Rectal smooth muscle tissue (tissue), 1 donor: ENCODE measurements around the gene SCFD1.

Experiments
- H3K27ac ChIP-seq: one replicate; pipeline ENCODE4 v1.7.0; 2013; ENCODE audit warnings: low read depth, low read length, inconsistent platforms
- H3K27me3 ChIP-seq: one replicate; pipeline ENCODE4 v1.7.0; 2013; ENCODE audit warnings: low read length; ENCODE audit not compliant: control insufficient read depth, insufficient read depth
- H3K36me3 ChIP-seq: one replicate; pipeline ENCODE4 v1.7.0; 2013; ENCODE audit warnings: low read length; ENCODE audit not compliant: control insufficient read depth, insufficient read depth
- H3K4me1 ChIP-seq: one replicate; pipeline ENCODE4 v1.7.0; 2013; ENCODE audit warnings: low read length; ENCODE audit not compliant: control insufficient read depth, insufficient read depth
- H3K4me3 ChIP-seq: one replicate; pipeline ENCODE4 v1.7.0; 2013; ENCODE audit warnings: low read length
- H3K9ac ChIP-seq: one replicate; pipeline ENCODE4 v1.7.0; 2013; ENCODE audit warnings: low read length

SCFD1 gene

DNA sequence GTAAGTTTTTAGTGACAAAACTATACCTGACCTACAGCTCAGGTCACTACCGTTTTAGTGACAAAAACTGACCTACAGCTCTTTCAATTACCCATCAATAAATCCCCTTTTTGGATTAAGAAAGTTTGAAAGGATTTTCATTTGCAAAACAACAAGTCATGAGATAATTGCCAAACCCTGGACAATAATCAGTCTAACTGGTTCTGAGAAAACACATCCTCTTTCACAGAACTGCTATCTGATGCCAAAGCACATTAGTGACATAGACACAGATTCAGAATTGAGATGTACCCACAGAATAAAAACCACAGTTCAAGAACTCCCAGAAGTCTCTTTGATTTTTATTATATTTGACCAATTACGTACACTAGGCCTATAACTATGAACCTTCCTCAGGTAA is 126.2 kb downstream of the SCFD1 start:
- no peaks in the 10 kb centered on the region for H3K36me3 ChIP-seq

DNA sequence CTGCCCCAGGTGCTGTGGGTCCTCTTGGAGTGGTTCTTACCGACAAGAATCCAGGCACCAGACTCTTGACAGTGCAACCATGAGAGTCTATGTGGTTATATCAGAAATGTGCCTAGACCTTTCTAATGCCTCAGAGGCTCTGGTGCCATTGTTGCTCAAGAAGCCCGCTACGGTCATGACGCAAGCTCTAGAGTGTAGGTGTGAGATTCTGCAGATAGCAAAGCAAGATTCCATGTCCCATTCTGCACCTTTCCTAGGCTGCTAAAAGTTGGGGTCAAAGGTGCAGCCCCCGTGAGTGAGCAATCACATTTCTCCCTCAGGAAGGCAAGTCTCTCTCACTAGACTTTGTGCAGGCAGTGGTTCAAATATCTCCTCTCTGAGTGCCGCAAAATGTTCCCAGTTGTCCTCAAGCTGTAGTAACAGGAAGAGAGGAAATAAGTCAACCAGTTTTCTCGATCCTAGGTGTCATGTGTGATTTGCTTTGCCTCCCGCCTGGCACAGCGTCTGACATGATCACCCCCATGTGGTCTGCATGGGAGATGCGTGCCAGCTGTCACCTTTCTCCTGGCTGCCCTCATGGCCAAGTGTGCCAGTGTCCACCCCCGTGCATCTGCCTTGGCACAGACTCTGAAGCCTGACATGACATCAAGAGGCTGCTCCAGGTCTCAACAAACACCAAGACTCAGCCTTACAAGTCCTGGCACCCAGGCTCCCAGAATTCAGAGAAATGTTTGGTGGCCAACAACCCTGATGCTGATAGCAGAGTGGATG is 129.7 kb downstream of the SCFD1 start:
- Histone ChIP-seq H3K9ac (no peak overlapping the region), H3K4me3 (no peak overlapping the region), H3K36me3 (no peaks in the 10 kb centered on the region), H3K27ac (no peak overlapping the region), H3K27me3 (no peaks in the 10 kb centered on the region), H3K4me1 (no peaks in the 10 kb centered on the region)

More for the DNA sequence above, 126.2 kb downstream of the SCFD1 start:
- H3K27me3 ChIP-seq, result no peaks in the 10 kb centered on the region
- H3K27ac ChIP-seq, result no peak overlapping the region
- H3K4me3 ChIP-seq, result no peak overlapping the region
- H3K9ac ChIP-seq, result no peak overlapping the region
- no peaks in the 10 kb centered on the region for H3K4me1 ChIP-seq

DNA sequence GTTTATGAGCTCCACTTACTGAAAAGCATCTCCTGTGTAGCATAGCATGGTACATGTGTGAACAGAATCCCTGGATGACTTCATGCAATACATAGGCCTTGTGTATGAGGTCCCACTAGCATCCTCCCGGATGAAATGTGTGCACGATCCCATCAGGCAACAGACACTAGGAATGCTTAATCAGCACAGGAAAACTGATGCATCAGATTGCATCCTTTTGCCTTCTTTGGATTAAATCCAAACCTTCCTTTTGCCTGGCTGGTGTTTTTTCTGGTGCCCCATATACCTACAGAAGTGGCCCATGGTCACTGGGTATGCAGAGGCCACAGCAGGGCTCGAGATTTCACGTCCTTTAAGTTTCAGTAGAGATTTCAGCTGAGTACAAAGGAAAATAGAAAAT is 131.3 kb downstream of the SCFD1 start:
- no peak overlapping the region for H3K27ac ChIP-seq
- H3K4me1 ChIP-seq, result no peaks in the 10 kb centered on the region
- no peak overlapping the region for H3K9ac ChIP-seq
- no peak overlapping the region for H3K4me3 ChIP-seq
- H3K27me3 ChIP-seq, result no peaks in the 10 kb centered on the region
- H3K36me3 ChIP-seq, result no peaks in the 10 kb centered on the region

DNA sequence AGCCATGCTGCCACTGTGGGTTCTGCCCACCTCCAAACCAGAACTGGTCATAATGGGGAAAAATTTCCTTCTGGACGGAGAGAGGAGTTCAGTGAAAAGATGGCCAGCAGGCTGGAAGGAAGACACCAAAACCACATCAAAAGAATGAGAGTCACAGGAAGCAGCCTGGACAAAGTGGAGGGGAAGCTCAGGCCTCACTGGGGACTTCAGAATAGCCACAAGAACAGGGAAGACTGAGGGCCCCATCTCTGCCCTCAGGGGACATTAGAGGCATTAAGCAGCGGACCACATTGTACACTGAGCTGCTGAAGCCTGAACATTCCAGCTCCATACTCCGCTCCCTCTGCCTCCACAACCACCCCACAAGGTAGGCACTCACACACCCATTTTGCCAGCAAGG is 132.7 kb downstream of the SCFD1 start:
- H3K27me3 ChIP-seq, result no peaks in the 10 kb centered on the region
- H3K36me3 ChIP-seq, result no peaks in the 10 kb centered on the region
- H3K27ac ChIP-seq, result no peak overlapping the region
- H3K9ac ChIP-seq, result no peak overlapping the region
- no peak overlapping the region for H3K4me3 ChIP-seq
- no peaks in the 10 kb centered on the region for H3K4me1 ChIP-seq

DNA sequence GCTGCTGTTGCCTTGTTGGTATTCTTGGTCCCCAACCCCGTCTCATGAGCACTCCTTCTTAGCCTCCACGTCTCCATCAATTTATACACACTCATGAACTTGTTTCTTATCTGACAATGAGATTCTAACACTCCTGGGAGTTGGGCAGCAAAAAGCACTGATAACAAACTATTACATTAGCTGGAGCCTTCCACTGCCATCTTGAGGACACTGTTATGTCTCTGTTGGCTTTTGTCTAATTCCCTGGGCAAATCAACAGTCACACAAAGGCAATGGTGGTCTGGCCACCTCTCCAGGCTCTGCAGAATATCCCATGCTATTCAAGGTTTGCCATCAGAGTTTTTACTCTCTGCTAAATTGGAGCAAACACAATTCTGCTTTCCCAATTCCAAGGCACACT is 134.5 kb downstream of the SCFD1 start:
- Histone ChIP-seq H3K9ac (no peak overlapping the region), H3K36me3 (no peaks in the 10 kb centered on the region), H3K4me3 (no peak overlapping the region), H3K4me1 (no peaks in the 10 kb centered on the region), H3K27me3 (no peaks in the 10 kb centered on the region), H3K27ac (no peak overlapping the region)

DNA sequence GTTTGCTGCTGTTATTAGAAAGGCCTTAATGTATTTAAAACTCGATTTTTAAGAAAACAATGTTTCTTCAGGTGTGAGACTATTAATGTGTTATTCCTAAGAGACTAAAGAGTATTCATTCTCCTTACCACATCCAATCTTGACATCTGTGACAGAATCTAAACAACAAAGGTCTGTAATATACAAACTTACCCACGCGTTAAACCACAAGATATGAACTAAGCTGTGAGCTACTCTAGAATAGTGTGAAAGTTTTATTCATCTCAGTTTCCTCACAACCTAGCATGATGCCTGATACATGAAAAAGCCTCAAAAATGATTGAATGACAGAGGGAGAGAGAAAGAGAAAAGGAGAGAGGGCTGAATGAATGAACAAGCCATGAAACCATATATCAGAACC is 135.0 kb downstream of the SCFD1 start:
- Histone ChIP-seq H3K27me3 (no peaks in the 10 kb centered on the region), H3K36me3 (no peaks in the 10 kb centered on the region), H3K4me3 (no peak overlapping the region), H3K4me1 (no peaks in the 10 kb centered on the region), H3K27ac (no peak overlapping the region), H3K9ac (no peak overlapping the region)

DNA sequence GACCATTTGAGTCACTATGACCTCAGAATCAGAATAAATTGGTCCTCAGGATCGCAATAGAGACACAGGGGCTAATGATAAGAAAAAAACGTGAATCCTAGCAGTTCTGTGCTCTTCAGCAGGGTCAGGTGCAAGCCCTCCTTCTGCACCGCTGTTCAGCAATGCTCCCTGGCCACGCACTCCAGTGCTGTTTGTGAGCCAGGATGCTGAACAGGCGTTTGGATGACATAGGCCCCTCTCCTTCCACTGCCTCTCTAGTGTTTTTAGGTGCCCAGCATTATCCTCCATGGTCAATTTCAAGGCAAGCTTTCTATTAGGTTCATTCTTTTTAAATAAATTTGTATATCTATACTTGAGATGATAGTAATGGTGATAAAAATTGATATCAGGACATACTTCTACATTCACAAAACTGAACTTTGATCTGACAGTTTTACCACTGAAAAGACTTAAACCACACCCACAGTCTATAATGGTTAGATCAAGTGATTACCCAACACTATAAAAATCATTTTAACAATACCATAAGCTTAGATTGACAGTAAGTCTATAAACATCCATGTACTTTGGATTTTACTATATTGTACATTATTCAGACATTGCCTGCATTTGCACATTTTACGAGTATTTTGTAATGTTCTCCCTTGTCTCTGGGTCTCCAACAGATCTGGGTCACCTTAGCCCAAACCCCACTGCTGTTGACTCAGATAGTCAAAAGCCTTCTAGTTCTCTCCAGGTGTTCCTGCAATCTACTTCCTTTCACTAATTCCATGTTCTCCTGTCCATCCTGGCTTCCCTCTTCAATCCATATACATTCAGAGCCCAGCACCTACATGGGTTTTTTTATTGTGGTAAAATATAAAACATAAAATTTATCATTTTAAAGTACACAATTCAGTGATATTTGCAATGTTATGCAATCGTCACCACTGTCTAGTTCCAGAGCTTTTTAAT is 137.3 kb downstream of the SCFD1 start:
- no peaks in the 10 kb centered on the region for H3K27me3 ChIP-seq
- H3K27ac ChIP-seq, result no peak overlapping the region
- no peaks in the 10 kb centered on the region for H3K36me3 ChIP-seq
- H3K4me1 ChIP-seq, result no peaks in the 10 kb centered on the region
- H3K9ac ChIP-seq, result no peak overlapping the region
- no peak overlapping the region for H3K4me3 ChIP-seq

DNA sequence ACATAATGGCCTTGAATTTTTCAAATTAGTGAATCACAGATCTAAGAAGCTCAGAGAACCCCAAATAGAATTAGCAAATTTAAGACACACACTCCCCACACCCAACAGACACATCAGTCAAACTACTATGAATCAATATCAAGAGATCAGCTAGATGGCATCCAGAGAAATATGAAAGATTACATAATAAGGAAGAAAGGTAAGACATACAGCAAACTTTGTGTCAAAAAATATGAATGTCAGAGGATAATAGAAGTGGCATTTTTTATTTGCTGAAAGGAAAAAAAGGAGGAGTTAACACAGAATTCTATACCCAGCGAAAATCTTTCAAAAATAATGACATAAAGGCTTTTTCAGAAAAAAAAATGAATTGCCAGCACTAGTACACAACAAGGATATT is 141.8 kb downstream of the SCFD1 start:
- Histone ChIP-seq H3K9ac (no peak overlapping the region), H3K4me1 (no peaks in the 10 kb centered on the region), H3K4me3 (no peak overlapping the region), H3K27ac (no peak overlapping the region), H3K27me3 (no peaks in the 10 kb centered on the region), H3K36me3 (no peaks in the 10 kb centered on the region)

DNA sequence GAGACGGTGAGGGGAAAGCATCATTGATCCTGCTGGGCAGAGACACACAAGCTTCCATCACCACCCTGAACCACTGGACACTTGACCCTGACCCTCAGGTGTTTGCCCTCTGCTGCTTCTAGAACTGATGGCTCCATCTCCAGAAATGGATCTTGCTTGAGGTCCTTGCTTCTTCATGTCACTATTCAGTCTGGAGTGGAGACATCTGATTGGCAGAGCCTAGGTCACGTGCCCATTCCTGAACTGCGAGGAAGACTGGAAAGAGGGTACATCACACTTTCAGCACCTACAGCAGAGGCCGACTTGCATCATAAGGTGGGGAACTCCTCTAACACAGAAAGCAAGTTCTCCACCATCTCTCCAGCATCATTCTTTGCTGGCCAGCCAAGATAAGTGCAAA is 145.5 kb downstream of the SCFD1 start:
- Histone ChIP-seq H3K27me3 (no peaks in the 10 kb centered on the region), H3K27ac (no peak overlapping the region), H3K4me1 (no peaks in the 10 kb centered on the region)

DNA sequence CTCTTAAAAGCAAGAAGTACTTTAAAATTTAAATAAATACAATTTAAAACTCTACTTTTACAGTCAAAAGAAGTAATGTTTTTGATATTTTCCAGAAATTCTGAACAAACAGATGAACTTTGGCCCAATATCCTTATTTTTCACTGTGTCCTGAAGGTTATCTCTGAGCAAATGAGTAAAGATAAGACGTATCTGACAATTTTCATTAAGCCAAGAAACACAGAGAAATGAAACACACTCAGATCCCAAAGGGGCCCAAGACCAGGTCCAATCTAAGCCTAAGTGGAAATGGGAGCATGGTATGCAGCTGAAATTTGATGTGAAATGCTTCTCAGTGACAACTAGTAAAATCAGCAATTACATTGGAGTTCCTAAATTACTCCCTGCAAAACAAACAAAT is 146.7 kb downstream of the SCFD1 start:
- Histone ChIP-seq H3K9ac (no peak overlapping the region), H3K27me3 (no peaks in the 10 kb centered on the region), H3K4me1 (no peaks in the 10 kb centered on the region), H3K27ac (no peak overlapping the region), H3K4me3 (no peak overlapping the region), H3K36me3 (no peaks in the 10 kb centered on the region)

More for the DNA sequence above, 145.5 kb downstream of the SCFD1 start:
- no peaks in the 10 kb centered on the region for H3K36me3 ChIP-seq
- no peak overlapping the region for H3K9ac ChIP-seq
- no peak overlapping the region for H3K4me3 ChIP-seq

DNA sequence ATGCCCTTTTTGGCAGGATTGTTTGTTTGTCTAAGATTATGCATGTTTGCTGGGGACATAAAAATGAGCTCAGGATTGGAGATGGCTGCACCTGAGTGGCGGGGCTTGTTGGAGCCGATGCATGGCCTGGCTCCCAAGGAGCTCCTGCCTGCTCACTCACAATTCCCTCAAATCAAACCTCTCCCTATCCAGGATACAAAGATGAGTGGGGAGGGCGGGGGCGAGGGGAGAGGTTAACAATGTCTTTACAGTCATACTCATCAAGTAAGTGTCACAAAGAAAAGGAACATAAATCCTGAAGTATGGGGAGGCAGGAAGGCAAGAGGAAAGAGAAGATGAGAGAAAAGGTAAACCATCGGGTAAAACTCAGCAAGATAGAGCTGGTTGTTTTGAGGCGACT is 148.3 kb downstream of the SCFD1 start:
- Histone ChIP-seq H3K27ac (no peak overlapping the region), H3K4me1 (no peaks in the 10 kb centered on the region), H3K4me3 (no peak overlapping the region), H3K36me3 (no peaks in the 10 kb centered on the region), H3K9ac (no peak overlapping the region), H3K27me3 (no peaks in the 10 kb centered on the region)

DNA sequence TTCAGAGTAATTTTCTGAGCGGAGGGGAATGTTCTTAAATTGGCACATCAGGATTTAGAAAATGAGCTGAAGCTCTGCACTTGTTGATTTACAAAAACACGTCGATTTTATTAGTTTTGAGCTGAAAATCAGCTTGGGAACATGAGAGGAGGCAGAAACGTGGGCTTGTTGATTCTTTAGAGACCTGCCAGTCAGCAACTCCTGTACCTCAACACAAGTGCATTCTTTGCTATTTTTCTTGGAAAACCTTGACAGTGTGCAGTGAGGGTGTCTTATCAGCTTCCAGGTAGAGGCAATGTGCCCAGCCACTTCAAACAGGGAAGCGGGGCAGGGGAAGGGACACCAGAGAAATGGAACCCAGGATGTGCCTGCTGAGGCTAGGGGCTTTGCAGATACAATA is 149.5 kb downstream of the SCFD1 start:
- Histone ChIP-seq H3K4me3 (no peak overlapping the region), H3K27me3 (no peaks in the 10 kb centered on the region)

More for the DNA sequence above, 149.5 kb downstream of the SCFD1 start:
- H3K4me1 ChIP-seq, result no peaks in the 10 kb centered on the region
- no peak overlapping the region for H3K9ac ChIP-seq
- no peaks in the 10 kb centered on the region for H3K36me3 ChIP-seq
- no peak overlapping the region for H3K27ac ChIP-seq
